ENCODE results near the gene CPEB4. TPM values are rescaled to one million over a fixed set of nuclear protein-coding genes. Genes with fewer than 3 reads are reported as not detected.

CPEB4 gene
- polyA plus RNA-seq, 10 donors = 14.9 to 45.8 (median 28.1) TPM

DNA sequence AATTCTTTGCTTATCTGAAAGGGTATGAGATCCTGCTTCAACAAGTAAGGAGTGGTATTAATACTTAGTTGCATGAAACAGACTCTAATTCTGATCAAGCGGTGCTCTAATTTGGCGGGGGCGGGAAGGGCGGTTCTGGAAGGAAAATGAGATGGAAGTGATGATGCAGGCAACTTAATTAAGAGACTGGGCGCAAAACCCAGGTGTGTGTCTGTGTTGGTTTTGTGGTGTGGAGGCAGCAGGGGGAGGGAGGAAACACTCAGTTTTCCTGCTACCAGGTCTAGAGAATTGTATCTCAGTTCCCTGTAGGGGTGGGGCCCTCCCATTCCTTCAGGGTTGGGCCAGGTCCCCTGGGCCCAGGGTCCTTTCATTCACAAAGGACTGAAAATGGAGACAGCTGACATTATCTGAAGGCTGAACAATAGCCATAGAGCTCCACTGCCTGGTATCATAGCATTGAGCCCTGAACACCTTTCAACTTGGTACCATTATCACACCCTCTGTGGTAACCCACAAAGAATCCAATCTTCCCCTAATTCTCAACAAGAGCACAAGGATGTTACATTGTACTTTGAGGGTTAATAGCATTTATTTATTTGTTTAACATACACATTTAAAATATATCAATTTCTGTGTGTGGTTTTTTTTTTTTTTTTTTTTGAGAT is 83.7 kb downstream of the CPEB4 start:
- no peak for DNase-seq

DNA sequence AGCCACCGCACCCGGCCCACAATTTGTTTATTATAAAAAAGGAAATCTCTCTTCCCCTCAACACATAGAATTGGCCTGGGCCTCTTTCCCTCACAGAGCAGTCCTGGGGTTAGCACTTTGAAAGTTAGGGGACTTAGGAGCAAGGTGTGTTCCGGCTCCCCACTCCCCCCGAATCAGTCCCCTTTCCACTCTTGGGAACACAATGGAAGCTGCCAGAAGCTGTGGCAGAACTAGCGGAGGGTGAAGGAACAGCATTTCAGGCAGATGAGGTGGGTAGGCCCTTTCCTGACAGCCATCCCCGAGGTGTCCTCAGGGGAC is 84.4 kb downstream of the CPEB4 start:
- DNase-seq = no peak

DNA sequence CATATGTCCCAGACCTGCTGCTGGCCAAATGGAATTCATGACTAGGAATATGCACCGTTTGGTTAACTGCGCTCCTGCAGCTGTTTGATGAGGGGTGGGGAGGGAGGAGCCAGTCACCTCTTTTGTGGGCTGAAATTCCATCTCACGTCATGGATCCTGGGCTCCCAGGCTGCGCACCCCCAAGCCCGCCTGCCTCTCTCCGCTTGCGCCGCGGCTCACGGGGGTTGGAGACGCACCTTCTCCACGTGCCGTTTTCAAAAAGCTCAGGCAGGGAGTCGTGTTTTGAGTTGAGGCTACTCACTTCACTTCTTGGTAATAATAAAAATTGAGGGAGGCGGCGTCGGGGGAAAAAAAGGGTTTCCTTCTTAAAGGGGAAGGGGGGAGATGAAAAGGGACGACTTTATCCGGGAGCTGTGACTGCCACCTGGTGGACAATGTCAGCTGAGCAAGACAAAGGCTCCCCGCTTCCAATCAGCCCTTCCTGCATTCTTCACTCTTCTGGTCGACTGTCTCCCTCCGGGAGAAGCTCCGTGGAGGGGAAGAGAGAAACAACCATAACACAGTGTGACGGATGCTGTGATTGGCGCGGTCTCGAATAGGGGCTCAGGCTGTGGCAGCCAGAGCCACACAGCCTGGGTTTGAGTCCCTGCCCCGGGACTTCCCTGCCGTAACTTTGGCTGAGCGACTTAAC is 84.9 kb downstream of the CPEB4 start:
- peak; percentile 80 to 94 (median 88) for DNase-seq

DNA sequence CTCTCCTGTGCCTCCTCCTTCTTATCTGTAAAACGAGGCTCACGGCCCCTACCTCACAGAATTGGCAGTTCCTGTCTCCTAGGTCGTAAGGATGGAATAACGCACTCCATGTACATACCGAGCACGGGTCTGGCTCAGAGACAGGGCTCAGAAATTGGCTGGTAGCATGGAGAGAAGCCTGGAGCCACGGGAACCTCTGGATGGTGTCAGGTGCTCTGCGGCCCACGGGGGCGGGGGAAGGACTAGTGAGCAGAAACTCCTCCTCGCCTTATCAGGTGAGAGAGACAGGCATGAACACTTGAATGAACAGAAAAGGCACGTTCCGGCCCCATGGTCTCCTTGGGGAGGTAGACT is 85.4 kb downstream of the CPEB4 start:
- no peak for DNase-seq

DNA sequence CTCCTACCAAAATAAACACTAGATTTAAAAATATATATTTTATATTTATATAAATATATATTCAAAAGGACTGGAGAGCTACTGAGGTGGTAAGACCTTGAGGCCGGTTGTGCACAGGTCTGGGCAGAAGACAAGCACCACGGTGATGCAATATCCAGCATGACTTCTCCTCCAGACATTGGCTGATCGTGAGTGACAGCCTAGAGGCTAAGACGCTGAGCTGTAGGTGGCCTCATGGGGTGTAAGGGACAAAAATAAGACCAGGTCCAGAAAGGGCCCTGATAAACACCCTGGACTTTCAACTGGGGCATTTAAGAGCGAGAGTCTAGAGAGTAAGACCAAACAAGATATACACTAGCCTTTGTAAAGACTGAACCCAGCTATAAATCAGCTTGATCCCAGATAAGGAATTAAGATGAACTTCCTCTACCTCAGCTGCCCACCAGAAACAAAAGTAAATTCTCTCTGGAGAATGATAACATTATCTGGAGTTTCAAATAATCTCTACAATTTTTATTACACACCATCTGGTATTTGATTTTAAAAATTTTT is 86.6 kb downstream of the CPEB4 start:
- DNase-seq = no peak

DNA sequence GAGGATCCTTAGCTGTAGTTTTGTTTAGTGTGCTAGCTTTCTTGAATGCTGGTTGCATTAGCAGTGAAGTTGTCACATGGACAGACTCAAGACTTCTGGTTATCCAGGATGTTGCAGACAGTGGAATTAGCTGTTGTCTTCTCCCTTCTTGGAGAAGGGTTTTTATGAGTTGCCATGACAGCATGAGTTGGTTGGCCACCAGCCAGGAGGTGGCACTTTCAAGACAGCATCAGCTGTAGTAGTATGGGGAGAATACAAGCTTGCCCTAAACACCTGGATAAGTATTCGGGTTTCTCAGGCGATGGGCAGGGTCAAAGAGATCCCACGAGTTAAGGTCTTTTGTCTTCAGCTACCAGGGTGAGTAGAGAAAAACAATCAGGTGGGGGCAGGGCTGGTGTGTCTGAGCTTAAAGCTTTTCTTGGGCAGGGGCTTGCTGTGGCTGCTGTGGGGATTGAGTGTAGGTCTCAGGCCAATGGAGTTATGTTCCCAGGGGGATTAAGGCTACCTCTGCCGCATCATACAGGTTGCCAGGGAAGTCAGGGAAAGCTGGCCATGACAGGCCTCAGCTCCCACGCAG is 93.1 kb downstream of the CPEB4 start:
- DNase-seq = no peak

DNA sequence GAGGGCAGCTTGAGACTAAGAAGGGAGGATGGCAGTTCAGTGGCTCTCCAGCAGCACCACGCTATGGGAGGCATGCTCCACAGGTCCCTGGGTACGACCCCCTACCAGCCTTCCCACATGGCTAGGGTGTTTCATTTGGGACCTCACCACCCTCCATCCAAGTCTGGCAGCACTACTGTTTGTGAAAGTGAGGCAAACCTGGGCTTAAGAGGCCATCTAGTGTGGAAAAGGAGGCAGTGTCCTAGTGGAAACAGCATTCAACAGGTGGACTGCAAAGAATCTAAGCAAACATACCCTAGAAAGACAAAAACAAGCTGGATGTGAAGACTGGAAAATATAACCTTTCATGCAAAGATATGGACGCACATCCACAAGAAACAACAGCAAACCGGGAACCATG is 96.1 kb downstream of the CPEB4 start:
- no peak for DNase-seq

DNA sequence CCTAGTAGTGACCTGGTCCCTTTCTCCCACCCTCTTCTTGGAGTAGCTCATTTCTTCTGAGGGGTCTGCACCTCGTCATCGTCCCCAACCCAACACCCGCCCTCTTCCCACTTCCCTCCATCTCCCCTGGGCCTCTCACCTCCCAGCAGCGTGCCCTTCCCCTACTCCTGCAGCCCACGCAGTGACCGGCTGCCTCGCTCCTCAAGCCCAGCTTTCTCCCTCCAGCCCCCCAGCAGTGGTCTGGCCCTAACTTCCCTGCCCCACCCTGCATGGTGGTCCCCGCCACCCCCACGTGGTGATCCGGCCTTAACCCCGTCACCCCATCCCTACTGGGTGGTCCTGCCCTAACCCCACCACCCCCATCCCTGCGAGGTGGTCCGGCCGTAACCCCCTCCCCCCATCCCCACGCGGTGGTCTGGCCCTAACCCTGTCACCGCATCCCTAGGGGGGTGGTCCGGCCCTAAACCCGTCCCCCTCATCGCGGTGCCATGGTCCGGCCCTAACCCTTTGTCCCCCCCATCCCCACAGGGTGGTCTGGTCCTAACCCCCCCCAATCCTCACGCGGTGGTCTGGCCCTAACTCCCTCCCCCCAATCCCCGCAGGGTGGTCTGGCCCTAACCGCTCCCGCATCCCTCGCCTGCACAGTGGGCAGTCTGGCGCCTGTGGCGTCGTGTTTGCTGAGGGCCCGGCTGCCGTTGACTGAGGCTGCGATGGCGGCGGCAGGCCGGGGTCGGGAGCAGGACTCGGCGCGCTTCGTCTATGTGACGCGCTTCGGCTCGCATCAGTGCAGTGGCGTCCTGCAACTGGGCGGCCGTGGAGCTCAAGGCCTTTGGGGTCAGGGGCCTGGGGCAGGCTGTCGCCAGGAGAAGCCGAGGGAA is 100.6 kb downstream of the CPEB4 start, which contains the start of gene C5orf47:
Gene C5orf47 (plus strand): TSS at position 617 of the 878 bp plus-strand sequence. CDS start 94 bp downstream, at position 711.
- DNase-seq = no peak

DNA sequence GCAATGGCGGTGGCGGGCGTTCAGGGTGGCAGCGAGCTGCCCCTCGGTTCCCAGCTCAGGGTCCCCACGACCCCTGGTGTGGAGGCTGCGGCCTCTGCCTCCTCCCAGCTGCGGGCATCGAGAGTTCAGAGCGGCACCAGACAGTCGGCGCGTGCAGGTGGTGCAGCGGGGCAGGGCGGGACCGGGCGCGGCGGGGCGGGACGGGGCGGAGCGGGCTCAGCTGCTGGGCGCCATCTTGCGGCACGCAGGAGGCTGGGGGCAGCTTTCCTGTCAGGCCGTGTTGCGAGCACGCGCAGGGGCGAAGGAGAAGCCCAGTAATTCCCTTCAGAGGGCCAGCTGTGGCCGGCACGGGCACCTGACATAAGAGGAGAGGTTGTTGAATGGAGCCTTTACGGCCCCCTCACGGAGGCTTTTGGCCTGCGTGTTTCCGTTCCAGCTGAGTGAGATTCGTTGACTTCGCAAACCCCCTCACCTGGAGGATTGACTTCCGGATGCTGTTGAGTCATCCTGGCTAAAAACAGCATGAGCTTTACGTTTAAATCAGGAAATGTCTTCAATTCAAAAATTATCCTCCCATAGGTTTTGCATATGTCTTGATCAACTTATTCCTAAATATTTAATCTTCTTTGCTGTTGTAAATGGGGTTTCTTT is 101.4 kb downstream of the CPEB4 start:
- DNase-seq = no peak

DNA sequence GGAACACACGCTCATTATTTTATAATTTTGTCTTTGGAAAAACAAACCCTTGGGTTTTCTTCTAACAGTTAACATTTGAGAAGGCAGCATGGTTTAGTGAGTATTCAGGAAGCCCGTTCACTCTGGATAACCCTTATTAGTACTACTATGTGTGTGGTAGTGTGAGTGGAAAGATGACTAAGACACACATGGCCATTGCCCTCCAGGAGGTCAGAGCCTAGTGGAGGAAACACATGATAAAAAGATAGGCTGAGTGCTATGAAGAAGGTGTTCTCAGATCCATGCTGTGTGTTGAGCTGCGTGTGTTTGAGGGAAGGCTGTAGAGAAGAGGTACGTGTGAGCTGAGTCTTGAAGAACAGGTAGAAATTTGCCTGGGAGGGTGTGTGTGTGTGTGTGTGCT is 109.2 kb downstream of the CPEB4 start:
- no peak for DNase-seq

DNA sequence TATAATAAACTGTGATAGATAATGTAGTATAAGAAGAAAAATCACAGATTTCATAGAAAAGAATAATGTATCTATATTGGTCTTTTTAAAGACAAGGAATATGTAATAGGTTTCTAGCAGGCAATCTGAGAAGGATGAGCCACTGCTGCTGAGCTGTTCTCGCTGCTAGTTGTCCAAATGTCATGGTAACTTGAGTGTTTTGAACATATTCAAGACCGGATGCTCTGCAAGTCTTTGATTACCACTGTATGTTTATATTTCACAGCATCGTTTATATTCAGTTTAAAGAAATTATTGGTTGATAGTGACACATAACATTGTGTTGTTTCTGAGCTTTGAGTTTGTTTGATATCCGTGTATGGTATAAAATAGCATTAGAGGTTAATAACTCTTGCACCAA is 110.4 kb downstream of the CPEB4 start:
- no peak for DNase-seq

DNA sequence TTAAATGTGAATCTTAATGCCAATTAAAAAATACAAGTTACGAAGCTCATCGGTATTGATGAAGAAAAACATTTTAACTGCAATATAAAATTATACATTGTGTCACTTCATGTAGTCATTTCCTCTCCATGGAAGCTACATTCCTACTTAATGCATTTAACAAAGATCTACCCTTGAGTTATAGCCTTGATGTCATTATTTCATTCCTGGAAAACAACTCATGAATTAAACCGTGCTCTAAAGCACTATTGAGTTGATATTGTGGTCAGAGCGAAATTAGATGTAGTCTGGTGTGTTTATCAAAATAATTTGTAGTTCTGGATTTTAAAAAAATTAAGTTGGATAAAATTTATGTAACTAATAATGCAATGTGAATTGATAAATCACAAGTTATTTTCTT is 111.9 kb downstream of the CPEB4 start:
- no peak for DNase-seq

DNA sequence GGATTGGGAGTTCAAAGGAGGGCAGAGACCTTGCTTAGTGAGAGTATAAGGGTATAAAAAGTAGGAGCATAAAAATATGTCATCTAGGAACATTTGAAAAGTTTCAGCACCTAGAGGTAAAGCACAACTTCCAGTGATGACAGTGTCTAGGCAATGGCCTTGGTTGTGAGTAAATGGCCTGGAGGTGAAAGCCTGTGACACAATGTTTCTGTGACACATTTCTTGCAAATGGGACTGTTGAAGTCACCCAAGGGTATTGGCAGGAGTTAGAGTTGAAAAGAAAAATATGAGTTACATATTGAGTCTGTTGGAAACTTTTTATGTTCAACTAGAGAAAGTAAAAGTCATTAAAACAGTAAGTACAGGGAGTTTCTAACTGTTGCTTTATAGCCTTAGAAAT is 115.6 kb downstream of the CPEB4 start:
- DNase-seq = no peak

DNA sequence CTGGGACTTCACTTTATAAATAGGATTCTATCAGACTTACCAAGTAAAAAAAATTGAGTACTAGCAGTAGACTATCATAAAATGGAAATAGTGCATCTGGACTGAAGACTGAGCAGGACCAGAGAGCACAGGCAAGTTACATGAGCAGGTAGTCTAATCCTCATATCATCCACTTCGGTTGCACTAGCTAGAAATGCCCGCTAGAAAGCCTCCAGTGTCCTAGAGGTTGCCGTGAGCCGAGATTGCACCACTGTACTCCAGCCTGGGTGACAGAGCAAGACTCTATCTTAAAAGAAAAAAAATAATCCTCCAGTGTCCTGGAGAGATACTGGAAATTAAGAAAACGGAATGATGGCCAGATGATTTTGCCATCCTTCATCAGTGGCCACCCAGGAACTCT is 120.8 kb downstream of the CPEB4 start:
- DNase-seq = no peak

DNA sequence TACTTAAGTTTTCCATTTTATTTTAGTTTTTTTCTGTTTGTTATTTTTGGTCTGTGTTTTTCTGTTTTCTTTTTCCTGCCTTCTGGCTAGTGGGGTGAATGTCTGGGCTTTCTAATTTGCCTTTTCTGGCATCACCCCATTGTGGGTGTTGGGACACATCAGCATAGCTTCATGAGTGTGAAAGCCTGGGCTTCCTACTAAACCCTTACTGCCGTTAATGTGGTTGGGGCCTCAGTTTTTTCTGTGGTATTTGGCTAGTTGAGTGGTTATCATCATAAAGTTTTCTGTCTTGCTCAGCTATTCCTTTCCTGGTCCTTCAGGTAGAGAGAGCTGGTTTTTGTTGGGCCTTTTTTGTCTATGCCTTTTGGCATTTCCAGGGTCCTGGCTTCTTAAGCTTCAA is 122.2 kb downstream of the CPEB4 start:
- no peak for DNase-seq

DNA sequence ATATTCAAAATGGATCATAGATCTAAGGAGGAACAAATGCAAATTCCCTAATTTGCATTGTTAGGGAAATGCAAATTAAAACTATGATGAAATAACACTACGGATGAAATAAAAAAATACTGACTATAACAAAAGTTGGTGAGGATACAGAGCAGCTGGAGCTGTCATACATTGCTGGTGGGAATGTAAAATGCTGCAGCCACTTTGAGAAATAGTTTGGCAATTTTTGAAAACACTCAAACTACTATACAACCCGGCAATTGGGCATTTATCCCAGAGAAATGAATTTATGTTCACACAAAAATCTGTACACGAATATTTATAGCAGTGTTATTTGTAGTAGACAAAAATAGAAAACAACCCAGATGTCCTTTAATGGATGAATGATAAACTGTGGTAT is 123.3 kb downstream of the CPEB4 start:
- DNase-seq = no peak

Other genes starting within 250 kb of the CPEB4 start
- gene C5orf47, start 100.8 kb downstream of the CPEB4 start, polyA plus RNA-seq (ENCODE audit: insufficient read length in 10 of 10) = under 1 TPM in 3 of 10 donors, not detected in 7; 0.14 to 0.20 (median 0.17) TPM
- 1 to 10 TPM in 1 of 10 donors, under 1 TPM in 9; 0.13 to 1.5 (median 0.24) TPM for gene NSG2, start 157.4 kb downstream of the CPEB4 start, polyA plus RNA-seq (ENCODE audit: insufficient read length in 10 of 10)

Data from muscle of back (tissue), 11 donors.